Endothelial cell of hepatic sinusoid (primary cell): ENCODE measurements around the gene SLC2A8.

Source experiments
- in situ Hi-C: cut with HindIII; loops from 2 replicates; pipeline ENCODE4 v1.10.0; 2017; ENCODE audit warnings: low sequenced_read_pairs

The SLC2A8 gene

GRCh38 chr9:127398275-127398647, 1.3 kb downstream of the SLC2A8 start:
- in situ Hi-C loops = no loop called here

GRCh38 chr9:127398715-127399400, 1.9 kb downstream of the SLC2A8 start:
- in situ Hi-C loops = no loop called here

- in situ Hi-C loops = no loop called here
Observed at GRCh38 chr9:127399736-127400269, 2.8 kb downstream of the SLC2A8 start.

- in situ Hi-C loops = no loop called here
Observed at GRCh38 chr9:127402401-127403090, 5.6 kb downstream of the SLC2A8 start.

GRCh38 chr9:127403507-127404192, 6.7 kb downstream of the SLC2A8 start:
- in situ Hi-C loops = no loop called here

- in situ Hi-C loops = loop anchor here (5.0 kb wide), 1 partner anchor 172 kb away; no protein-coding TSS in a partner anchor
Observed at GRCh38 chr9:127404631-127405030, 7.7 kb downstream of the SLC2A8 start.

- in situ Hi-C loops = loop anchor here (5.0 kb wide), 1 partner anchor 173 kb away; no protein-coding TSS in a partner anchor
Observed at GRCh38 chr9:127405344-127406125, 8.6 kb downstream of the SLC2A8 start.

- in situ Hi-C loops = loop anchor here (5.0 kb wide), 1 partner anchor 175 kb away; no protein-coding TSS in a partner anchor
Observed at GRCh38 chr9:127406799-127407491, 10.0 kb downstream of the SLC2A8 start.

- in situ Hi-C loops = loop anchor here (5.0 kb wide), 1 partner anchor 175 kb away; no protein-coding TSS in a partner anchor
Observed at GRCh38 chr9:127407492-127407843, 10.5 kb downstream of the SLC2A8 start.

- in situ Hi-C loops = no loop called here
Observed at GRCh38 chr9:127411122-127411521, 14.2 kb downstream of the SLC2A8 start.

GRCh38 chr9:127415141-127415540, 18.2 kb downstream of the SLC2A8 start:
- in situ Hi-C loops = no loop called here

GRCh38 chr9:127415657-127416056, 18.7 kb downstream of the SLC2A8 start:
- in situ Hi-C loops = no loop called here

GRCh38 chr9:127417131-127418036, 20.4 kb downstream of the SLC2A8 start:
- in situ Hi-C loops = no loop called here

- in situ Hi-C loops = no loop called here
Observed at GRCh38 chr9:127418037-127418471, 21.1 kb downstream of the SLC2A8 start.

GRCh38 chr9:127419348-127419747, 22.4 kb downstream of the SLC2A8 start:
- in situ Hi-C loops = no loop called here

GRCh38 chr9:127421057-127421456, 24.1 kb downstream of the SLC2A8 start:
- in situ Hi-C loops = no loop called here

- in situ Hi-C loops = no loop called here
Observed at GRCh38 chr9:127422133-127422782, 25.3 kb downstream of the SLC2A8 start.

GRCh38 chr9:127422787-127423186, 25.8 kb downstream of the SLC2A8 start:
- in situ Hi-C loops = no loop called here
